ENCODE measurements around the gene TEX38. TPM values are rescaled to one million over a fixed set of nuclear protein-coding genes. Genes with fewer than 3 reads are reported as not detected.
A peak's percentile ranks its signal among the peaks of the same experiment; 100 is the strongest.
"Not testable (repeated sequence)": the region's sequence is repeated elsewhere in the genome, so short reads cannot be mapped to it uniquely, and the experiment has no call there.

TEX38 gene
- total RNA-seq, 6 donors from 2014 or later: not detected

- TF ChIP-seq EP300 (IDR thresholded peaks at IDR 0.05): no peak
- no peak for TF ChIP-seq POLR2AphosphoS5 (IDR thresholded peaks at IDR 0.05)
- TF ChIP-seq POLR2A (IDR thresholded peaks at IDR 0.05): no peak
- no peak for TF ChIP-seq CTCF (IDR thresholded peaks at IDR 0.05)
- ATAC-seq (ENCODE audit: low FRiP score in 2 of 2): no peak
- Histone ChIP-seq H3K27ac (peak overlapping the region; percentile 1 to 92 (median 91)), H3K27me3 (no peaks in the 10 kb centered on the region), H3K4me1 (peaks cover 25 to 48% (median 35%) of the 10 kb centered on the region in 4 donors), H3K36me3 (peaks cover 8 to 38% (median 18%) of the 10 kb centered on the region in 4 donors), H3K9me3 (no peaks in the 10 kb centered on the region), H3K4me3 (peak overlapping the region in 3 of 4 donors; percentile 80 to 94 (median 89))
- 49 to 65% methylated on average over 9 of the region's 9 CpGs for WGBS, 2 donors
- no peak for DNase-seq
These were observed 46.0 kb downstream of the TEX38 start for GRCh38 chr1:46717654-46718053.

GRCh38 chr1:46718340-46718726 is 46.7 kb downstream of the TEX38 start:
- peak overlapping the region; percentile 80 to 94 (median 90) for H3K4me3 ChIP-seq
- no peak for DNase-seq
- H3K27me3 ChIP-seq: no peaks in the 10 kb centered on the region
- TF ChIP-seq POLR2AphosphoS5 (IDR thresholded peaks at IDR 0.05) (no peak), POLR2A (IDR thresholded peaks at IDR 0.05) (no peak), EP300 (IDR thresholded peaks at IDR 0.05) (no peak), CTCF (IDR thresholded peaks at IDR 0.05) (no peak)
- H3K36me3 ChIP-seq: peaks cover 4 to 32% (median 15%) of the 10 kb centered on the region in 4 donors
- WGBS, 2 donors: 3 to 4% methylated on average over 11 to 12 of the region's 12 CpGs
- no peaks in the 10 kb centered on the region for H3K9me3 ChIP-seq
- H3K4me1 ChIP-seq: peaks cover 25 to 48% (median 35%) of the 10 kb centered on the region in 4 donors
- H3K27ac ChIP-seq: peak overlapping the region; percentile 89 to 92 (median 91)
- peak in 1 of 2 donors; percentile 36 for ATAC-seq (ENCODE audit: low FRiP score in 2 of 2)

DNA sequence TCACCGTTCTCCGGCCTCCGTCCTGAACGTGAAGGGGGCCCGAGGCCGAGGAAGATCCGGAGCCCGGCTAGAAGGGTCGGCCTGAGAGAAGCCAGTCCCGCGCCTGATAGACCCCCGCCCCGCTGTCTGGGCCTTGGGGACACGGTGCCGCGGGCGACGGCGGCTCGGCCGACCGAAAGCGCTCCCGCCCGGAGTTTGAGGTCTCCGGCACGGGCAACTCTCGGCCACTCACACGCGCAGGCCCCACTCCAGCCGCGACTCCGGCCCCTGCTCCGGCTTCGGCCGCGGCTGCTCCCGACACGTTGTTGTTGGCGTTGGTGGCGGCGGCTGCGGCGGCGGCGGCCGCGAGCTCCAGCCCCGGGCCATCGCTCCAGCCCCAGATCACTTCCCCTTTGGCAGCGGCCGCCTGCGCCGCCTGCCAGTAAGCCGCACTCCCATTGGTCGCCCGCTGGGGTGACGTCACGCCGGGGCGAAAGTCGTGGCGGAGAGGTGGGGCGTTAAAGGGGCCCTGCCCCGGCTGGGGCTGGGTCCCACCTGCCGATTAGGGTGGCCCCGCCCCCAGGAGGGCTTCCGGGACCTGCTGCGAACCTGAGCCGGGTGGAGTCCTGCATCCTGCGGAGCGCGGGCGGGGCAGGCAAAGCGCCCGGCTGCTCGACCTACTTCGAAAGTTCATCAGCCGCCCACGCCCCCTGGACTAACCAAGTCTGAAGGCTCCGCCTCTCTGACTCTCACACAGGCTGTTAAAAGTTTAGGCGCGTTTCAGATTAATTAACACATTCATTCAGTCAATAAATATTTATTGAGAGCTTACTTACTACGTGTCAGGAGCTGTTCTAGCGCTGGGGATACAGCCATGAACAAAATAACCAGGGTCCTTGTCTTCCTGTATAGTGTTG is 47.3 kb downstream of the TEX38 start, which contains the start of gene EFCAB14:
Gene EFCAB14, minus strand, starts transcription at position 388 of the 896 bp plus-strand sequence. CDS start 1,027 bp downstream, outside the sequence.
- WGBS, 2 donors: 0% methylated on average over 2 to 44 of the region's 85 CpGs
- TF ChIP-seq CTCF (IDR thresholded peaks at IDR 0.05) (peak in 1 of 6 experiments; percentile 41), POLR2AphosphoS5 (IDR thresholded peaks at IDR 0.05) (peak; percentile 89), EP300 (IDR thresholded peaks at IDR 0.05) (peak in 1 of 4 donors; percentile 76), POLR2A (IDR thresholded peaks at IDR 0.05) (peak in 2 of 4 donors; percentile 91 to 94)
- peak; percentile 98 to 99 for ATAC-seq (ENCODE audit: low FRiP score in 2 of 2)
- peak within 1 kb of the TSS; percentile 89 to 92 (median 91) for H3K27ac ChIP-seq
- peaks cover 25 to 48% (median 35%) of the 10 kb centered on the region in 4 donors for H3K4me1 ChIP-seq
- H3K9me3 ChIP-seq: no peaks in the 10 kb centered on the region
- peaks cover 4 to 25% (median 12%) of the 10 kb centered on the region in 4 donors for H3K36me3 ChIP-seq
- peak within 1 kb of the TSS; percentile 80 to 94 (median 90) for H3K4me3 ChIP-seq
- DNase-seq: peak; percentile 98 to 100
- H3K27me3 ChIP-seq: no peaks in the 10 kb centered on the region

GRCh38 chr1:46719689-46720088 is 48.0 kb downstream of the TEX38 start:
- TF ChIP-seq POLR2AphosphoS5 (IDR thresholded peaks at IDR 0.05) (peak; percentile 17 to 57), CTCF (IDR thresholded peaks at IDR 0.05) (no peak), EP300 (IDR thresholded peaks at IDR 0.05) (peak in 2 of 4 donors; percentile 26 to 90), POLR2A (IDR thresholded peaks at IDR 0.05) (no peak)
- H3K9me3 ChIP-seq: no peaks in the 10 kb centered on the region
- H3K27ac ChIP-seq: peak overlapping the region; percentile 89 to 92 (median 91)
- H3K36me3 ChIP-seq: peaks cover 4 to 18% (median 6%) of the 10 kb centered on the region in 4 donors
- peak overlapping the region in 3 of 4 donors; percentile 80 to 94 (median 89) for H3K4me3 ChIP-seq
- ATAC-seq (ENCODE audit: low FRiP score in 2 of 2) (peak in 1 of 2 donors; percentile 71), DNase-seq (peak in 1 of 2 donors; percentile 81)
- 12 to 15% methylated on average over 3 of the region's 3 CpGs for WGBS, 2 donors
- peaks cover 25 to 47% (median 36%) of the 10 kb centered on the region in 4 donors for H3K4me1 ChIP-seq
- no peaks in the 10 kb centered on the region for H3K27me3 ChIP-seq

GRCh38 chr1:46720319-46720718 is 48.7 kb downstream of the TEX38 start:
- H3K4me3 ChIP-seq; H3K27me3 ChIP-seq; H3K9me3 ChIP-seq; ATAC-seq (ENCODE audit: low FRiP score in 2 of 2); DNase-seq: not testable (repeated sequence)
- WGBS, 2 donors: 93 to 94% methylated on average over 8 of the region's 8 CpGs
- H3K4me1 ChIP-seq: peaks cover 29 to 48% (median 40%) of the 10 kb centered on the region in 4 donors
- peaks cover 4 to 12% (median 6%) of the 10 kb centered on the region in 4 donors for H3K36me3 ChIP-seq
- peak overlapping the region in 1 of 4 donors; percentile 92 for H3K27ac ChIP-seq
